HCT116 (cell line): ENCODE measurements around the gene CUEDC1. TPM values are rescaled to one million over a fixed set of nuclear protein-coding genes. Genes with fewer than 3 reads are reported as not detected.

ENCODE experiments used
- ATAC-seq: fragments of 200-7000 bp; cut with Tn5 transposase; 2 replicates; pipeline ENCODE4 v1.9.1; 2020; ENCODE audit warnings: mild to moderate bottlenecking, moderate library complexity
- BruUV-seq: library from RNA; stranded (reverse); fragments of 400-500 nt; replicated peaks from 2 replicates; lab custom pipeline; 2021; lab: Mats Ljungman, UMichigan
- CTCF ChIA-PET: fragments of 300-600 bp; sonication (Branson Sonifier 250); formaldehyde crosslinking; loops from one replicate; lab custom pipeline; 2021; ENCODE audit warnings: antibody characterized with exemption; lab: Charles Lee
- POLR2A ChIA-PET: fragments of 300-600, 350-600 bp; sonication (Branson Sonifier 250); formaldehyde crosslinking; loops from one replicate; lab custom pipeline; 2021; ENCODE audit warnings: antibody characterized with exemption; lab: Charles Lee
- RAD21 ChIA-PET, 2 experiments: fragments of 300-600 bp; sonication (Branson Sonifier 250); formaldehyde crosslinking; loops; one replicate each; lab custom pipeline; 2023; ENCODE audit warnings: low total read pairs in 2 of 2; ENCODE audit not compliant: uncharacterized antibody in 2 of 2, unreplicated experiment in 2 of 2, low non-redundant PET in 1 of 2; lab: Charles Lee
- DNase-seq: peaks from one replicate; pipeline ENCODE4 v3.0.0-alpha.2; 2010; ENCODE audit warnings: low read depth, low spot score
- H2AFZ ChIP-seq: fragments of 200-600 bp; shearing (Covaris generic), sonication (generic); 2 replicates; pipeline ENCODE4 v1.6.1; 2017; ENCODE audit warnings: low read depth, mixed run types, mixed read lengths, antibody characterized with exemption, low read length; ENCODE audit not compliant: poor library complexity, severe bottlenecking
- H3K27ac ChIP-seq: 2 replicates; pipeline ENCODE4 v1.5.1; 2012; ENCODE audit warnings: low read depth, low read length
- H3K27me3 ChIP-seq: fragments of 200-600 bp; sonication (generic); 2 replicates; pipeline ENCODE4 v1.6.1; 2016; ENCODE audit warnings: mixed run types, low read length, mixed read lengths; ENCODE audit not compliant: insufficient read depth
- H3K36me3 ChIP-seq, 2 experiments: fragments of 200-500 bp in 1 of 2; fragments of 200-600 bp in 1 of 2; sonication (Bioruptor generic) in 1 of 2; sonication (generic) in 1 of 2; 2 replicates each; pipeline versions ENCODE4 v1.5.1 to v1.6.1; 2014 to 2016; ENCODE audit warnings: low read length in 2 of 2, inconsistent platforms in 1 of 2, mixed read lengths in 1 of 2, mixed run types in 1 of 2; ENCODE audit not compliant: insufficient read depth in 2 of 2, control insufficient read depth in 1 of 2
- H3K4me1 ChIP-seq, 2 experiments: fragments of 200-600 bp in 1 of 2; sonication (generic) in 1 of 2; 2 replicates each; pipeline versions ENCODE4 v1.5.1 to v1.6.1; 2012 to 2017; ENCODE audit warnings: low read length in 2 of 2, inconsistent platforms in 1 of 2, mild to moderate bottlenecking in 1 of 2, mixed read lengths in 1 of 2, mixed run types in 1 of 2, moderate library complexity in 1 of 2; ENCODE audit not compliant: insufficient read depth in 2 of 2, control insufficient read depth in 1 of 2
- H3K4me2 ChIP-seq: fragments of 200-600 bp; sonication (generic); 2 replicates; pipeline ENCODE4 v1.6.1; 2017; ENCODE audit warnings: mixed run types, low read length, mixed read lengths
- H3K4me3 ChIP-seq, 2 experiments: fragments of 200-600 bp in 1 of 2; sonication (generic) in 1 of 2; replicated peaks in 1 of 2; 2 replicates each; pipeline ENCODE4 v1.5.1; 2011 to 2016; ENCODE audit warnings: low read length in 2 of 2, control low read depth in 1 of 2, low read depth in 1 of 2, mild to moderate bottlenecking in 1 of 2, mixed read lengths in 1 of 2, mixed run types in 1 of 2
- H3K79me2 ChIP-seq: fragments of 200-600 bp; sonication (generic); 2 replicates; pipeline ENCODE4 v1.6.1; 2017; ENCODE audit warnings: mild to moderate bottlenecking, mixed run types, low read length, moderate library complexity, mixed read lengths; ENCODE audit not compliant: insufficient read depth
- H3K9ac ChIP-seq: fragments of 200-600 bp; sonication (generic); 2 replicates; pipeline ENCODE4 v1.6.1; 2016; ENCODE audit warnings: low read length, mixed read lengths
- H3K9me2 ChIP-seq: fragments of 200-600 bp; sonication (generic), shearing (Covaris generic); 2 replicates; pipeline ENCODE4 v1.6.1; 2017; ENCODE audit warnings: mixed run types, mild to moderate bottlenecking, moderate library complexity; ENCODE audit not compliant: insufficient read depth
- H3K9me3 ChIP-seq, 2 experiments: fragments of 200-500 bp in 1 of 2; fragments of 200-600 bp in 1 of 2; sonication (Bioruptor generic) in 1 of 2; sonication (generic) in 1 of 2; 2 replicates each; pipeline ENCODE4 v1.6.1; 2014 to 2017; ENCODE audit warnings: low read length in 2 of 2, mixed read lengths in 2 of 2, inconsistent platforms in 1 of 2, low read depth in 1 of 2, mild to moderate bottlenecking in 1 of 2, mixed run types in 1 of 2, moderate library complexity in 1 of 2; ENCODE audit not compliant: control insufficient read depth in 1 of 2, insufficient read depth in 1 of 2
- H4K20me1 ChIP-seq: fragments of 200-600 bp; sonication (generic), shearing (Covaris generic); 2 replicates; pipeline ENCODE4 v1.6.1; 2017; ENCODE audit warnings: mixed run types, mild to moderate bottlenecking, moderate library complexity; ENCODE audit not compliant: insufficient read depth
- CBX3 ChIP-seq: IDR thresholded peaks from 2 replicates; pipeline ENCODE4 v1.6.1; 2012; ENCODE audit warnings: low read depth
- ELF1 ChIP-seq: IDR thresholded peaks from 2 replicates; pipeline ENCODE4 v1.6.1; 2012; ENCODE audit warnings: low read depth, borderline replicate concordance
- EZH2phosphoT487 ChIP-seq: fragments of 200-600 bp; IDR thresholded peaks from 2 replicates; pipeline ENCODE4 v1.6.1; 2018; ENCODE audit warnings: antibody characterized with exemption, borderline replicate concordance
- JUND ChIP-seq: IDR thresholded peaks from 2 replicates; pipeline ENCODE4 v1.6.1; 2012
- MAX ChIP-seq: IDR thresholded peaks from 2 replicates; pipeline ENCODE4 v1.6.1; 2012
- POLR2A ChIP-seq: IDR thresholded peaks from 2 replicates; pipeline ENCODE4 v1.7.0; 2011; ENCODE audit warnings: borderline replicate concordance; ENCODE audit not compliant: insufficient read depth, insufficient read length; ENCODE audit errors: extremely low read depth
- POLR2AphosphoS5 ChIP-seq: IDR thresholded peaks from 2 replicates; pipeline ENCODE4 v1.6.1; 2011; ENCODE audit warnings: mild to moderate bottlenecking, low read depth, low read length, moderate library complexity
- SP1 ChIP-seq: IDR thresholded peaks from 2 replicates; pipeline ENCODE4 v1.6.1; 2012; ENCODE audit warnings: low read depth
- SRF ChIP-seq: IDR thresholded peaks from 2 replicates; pipeline ENCODE4 v1.6.1; 2012; ENCODE audit warnings: low read depth
- TCF7L2 ChIP-seq: IDR thresholded peaks from 2 replicates; pipeline ENCODE4 v1.7.0; 2011; ENCODE audit warnings: borderline replicate concordance, inconsistent platforms; ENCODE audit not compliant: insufficient read depth, insufficient read length; ENCODE audit errors: extremely low read depth
- ZNF274 ChIP-seq: fragments of 200-500 bp; sonication (Bioruptor generic); IDR thresholded peaks from 2 replicates; pipeline ENCODE4 v1.6.1; 2014; ENCODE audit warnings: mild to moderate bottlenecking, low read depth, low read length, inconsistent platforms
- intact Hi-C: fragments of 100-400 bp; cut with micrococcal nuclease; formaldehyde crosslinking; loops from 2 replicates; pipeline ENCODE4 v1.10.0; 2022
- total RNA-seq: library from RNA; stranded (reverse); gene quantifications from one replicate; pipeline ENCODE4 v1.2.1, GENCODE V29; 2021; ENCODE audit not compliant: unreplicated experiment
- TF ChIP-seq, protein P1 (sequence below): IDR thresholded peaks from 2 replicates; pipeline ENCODE4 v1.6.1; 2012; ENCODE audit warnings: low read depth

CUEDC1 gene
- total RNA-seq, 1 experiment from 2014 or later, result 60.2 TPM

DNA sequence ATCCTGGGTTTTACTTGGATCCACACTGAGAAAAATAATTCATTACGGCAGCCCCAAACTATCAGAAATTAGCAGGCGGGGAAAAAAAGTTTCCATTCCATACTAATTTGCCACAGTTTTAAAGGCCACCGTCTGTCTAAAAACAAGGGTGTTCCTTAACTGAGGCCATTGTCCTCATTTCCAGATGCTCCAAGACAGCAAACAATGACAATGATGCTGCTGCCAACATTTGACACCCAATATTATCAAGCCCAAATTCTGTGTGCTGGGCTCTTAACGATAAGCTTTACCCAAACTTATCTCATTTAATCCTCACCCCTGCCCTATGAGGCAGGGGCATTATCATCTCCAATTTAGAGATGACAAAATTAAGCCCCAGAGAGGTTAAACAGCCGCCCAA lies 26.3 kb downstream of the CUEDC1 start:
- Histone ChIP-seq H3K9ac (no peak overlapping the region), H4K20me1 (no peaks in the 10 kb centered on the region), H2AFZ (no peak overlapping the region), H3K9me3 (no peaks in the 10 kb centered on the region), H3K4me2 (no peak overlapping the region)
- no TSS peak for BruUV-seq
- ChIA-PET RAD21 (no interaction called here), CTCF (no interaction called here)
- no peak for ATAC-seq
- TF ChIP-seq POLR2A (no peak), EZH2phosphoT487 (no peak), ELF1 (no peak), SRF (no peak)
- TF ChIP-seq, all 23 proteins: peak for 0
- POLR2A ChIA-PET, result no interaction called here
- H3K79me2 ChIP-seq, result peaks cover 84% of the 10 kb centered on the region
- H3K27ac ChIP-seq, result no peak overlapping the region
- intact Hi-C loops, result no loop called here
- peaks cover 35 to 76% of the 10 kb centered on the region in 2 experiments for H3K4me1 ChIP-seq
- no peaks in the 10 kb centered on the region for H3K9me2 ChIP-seq
- no peaks in the 10 kb centered on the region; a peak in 1 of 4 replicates for H3K36me3 ChIP-seq
- no peak for DNase-seq
- H3K4me3 ChIP-seq, result no peak overlapping the region
- H3K27me3 ChIP-seq, result no peaks in the 10 kb centered on the region

- CTCF ChIA-PET, result interaction anchor here (0.7 to 1.2 kb wide), 4 partner anchors 28 to 209 kb away, joined by 3 to 5 read pairs (median 3); no protein-coding TSS in a partner anchor
- Histone ChIP-seq H3K4me2 (peak overlapping the region; percentile 40), H3K27me3 (no peaks in the 10 kb centered on the region), H2AFZ (no peak overlapping the region), H3K9me2 (no peaks in the 10 kb centered on the region), H3K4me1 (peaks cover 37 to 75% of the 10 kb centered on the region in 2 experiments), H3K4me3 (no peak overlapping the region), H3K79me2 (peaks cover 87% of the 10 kb centered on the region), H3K27ac (peak overlapping the region; percentile 47)
- intact Hi-C loops, result no loop called here
- no TSS peak for BruUV-seq
- POLR2A ChIA-PET, result interaction anchor here (1.1 to 1.5 kb wide), 4 partner anchors 22 to 80 kb away, joined by 3 to 4 read pairs (median 3); no protein-coding TSS in a partner anchor
- RAD21 ChIA-PET, result interaction anchor here in 1 of 2 experiments (0.6 to 1.1 kb wide), 3 partner anchors 8 to 67 kb away, joined by 3 read pairs; no protein-coding TSS in a partner anchor
- DNase-seq (no peak), ATAC-seq (peak; percentile 66)
- TF ChIP-seq POLR2AphosphoS5, result 0 out of 2 replicates have a peak, but pooled peaks have one; percentile 22
- TF ChIP-seq TCF7L2, result no peak
- no peak for TF ChIP-seq CBX3
- peak; percentile 57; the same call in 1 of the 2 replicates for TF ChIP-seq MAX
- TF ChIP-seq JUND, result no peak
- TF ChIP-seq ZNF274, result no peak
- TF ChIP-seq SP1, result peak; percentile 30; the same call in 1 of the 2 replicates
- TF ChIP-seq, protein P1, sequence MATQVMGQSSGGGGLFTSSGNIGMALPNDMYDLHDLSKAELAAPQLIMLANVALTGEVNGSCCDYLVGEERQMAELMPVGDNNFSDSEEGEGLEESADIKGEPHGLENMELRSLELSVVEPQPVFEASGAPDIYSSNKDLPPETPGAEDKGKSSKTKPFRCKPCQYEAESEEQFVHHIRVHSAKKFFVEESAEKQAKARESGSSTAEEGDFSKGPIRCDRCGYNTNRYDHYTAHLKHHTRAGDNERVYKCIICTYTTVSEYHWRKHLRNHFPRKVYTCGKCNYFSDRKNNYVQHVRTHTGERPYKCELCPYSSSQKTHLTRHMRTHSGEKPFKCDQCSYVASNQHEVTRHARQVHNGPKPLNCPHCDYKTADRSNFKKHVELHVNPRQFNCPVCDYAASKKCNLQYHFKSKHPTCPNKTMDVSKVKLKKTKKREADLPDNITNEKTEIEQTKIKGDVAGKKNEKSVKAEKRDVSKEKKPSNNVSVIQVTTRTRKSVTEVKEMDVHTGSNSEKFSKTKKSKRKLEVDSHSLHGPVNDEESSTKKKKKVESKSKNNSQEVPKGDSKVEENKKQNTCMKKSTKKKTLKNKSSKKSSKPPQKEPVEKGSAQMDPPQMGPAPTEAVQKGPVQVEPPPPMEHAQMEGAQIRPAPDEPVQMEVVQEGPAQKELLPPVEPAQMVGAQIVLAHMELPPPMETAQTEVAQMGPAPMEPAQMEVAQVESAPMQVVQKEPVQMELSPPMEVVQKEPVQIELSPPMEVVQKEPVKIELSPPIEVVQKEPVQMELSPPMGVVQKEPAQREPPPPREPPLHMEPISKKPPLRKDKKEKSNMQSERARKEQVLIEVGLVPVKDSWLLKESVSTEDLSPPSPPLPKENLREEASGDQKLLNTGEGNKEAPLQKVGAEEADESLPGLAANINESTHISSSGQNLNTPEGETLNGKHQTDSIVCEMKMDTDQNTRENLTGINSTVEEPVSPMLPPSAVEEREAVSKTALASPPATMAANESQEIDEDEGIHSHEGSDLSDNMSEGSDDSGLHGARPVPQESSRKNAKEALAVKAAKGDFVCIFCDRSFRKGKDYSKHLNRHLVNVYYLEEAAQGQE, result no peak
- TF ChIP-seq, all 23 proteins: peak for 3
- peak overlapping the region; percentile 27 for H3K9ac ChIP-seq
- no peaks in the 10 kb centered on the region for H3K9me3 ChIP-seq
- no peaks in the 10 kb centered on the region; a peak in 1 of 4 replicates for H3K36me3 ChIP-seq
- H4K20me1 ChIP-seq, result no peaks in the 10 kb centered on the region
Observed at GRCh38 chr17:57927048-57927723, 28.0 kb downstream of the CUEDC1 start.
